ENCODE results near the gene FAM20C. TPM values are rescaled to one million over a fixed set of nuclear protein-coding genes. Genes with fewer than 3 reads are reported as not detected.

The FAM20C gene
- total and polyA plus RNA-seq, 7 donors: 15.6 to 47.6 (median 28.1) TPM

- TF ChIP-seq CTCF (IDR thresholded peaks at IDR 0.05): no peak
- no peaks in the 10 kb centered on the region for H3K9me3 ChIP-seq
- ATAC-seq (no peak), DNase-seq (no peak)
- H3K4me1 ChIP-seq: peaks cover 49% of the 10 kb centered on the region
- 86 to 95% (median 95%) methylated on average over 19 of the region's 19 CpGs for WGBS, 3 donors
- no peaks in the 10 kb centered on the region for H3K27me3 ChIP-seq (ENCODE audit: insufficient read depth in 3 of 3, low read length in 2 of 3)
- no peak overlapping the region for H3K27ac ChIP-seq
- intact Hi-C loops (cut with DNase I): no loop called here
- H3K36me3 ChIP-seq (ENCODE audit: insufficient read depth in 1 of 2, low read depth in 1 of 2): peaks cover 0 to 51% of the 10 kb centered on the region in 2 donors
- peak overlapping the region; percentile 84 for H3K4me3 ChIP-seq
Observed at GRCh38 chr7:195830-196128, 3.4 kb downstream of the FAM20C start.

GRCh38 chr7:196283-196682 is 3.9 kb downstream of the FAM20C start:
- peak overlapping the region; percentile 84 for H3K4me3 ChIP-seq
- peaks cover 0 to 55% of the 10 kb centered on the region in 2 donors for H3K36me3 ChIP-seq (ENCODE audit: insufficient read depth in 1 of 2, low read depth in 1 of 2)
- H3K4me1 ChIP-seq: peaks cover 54% of the 10 kb centered on the region
- no peak for TF ChIP-seq CTCF (IDR thresholded peaks at IDR 0.05)
- no peaks in the 10 kb centered on the region for H3K27me3 ChIP-seq (ENCODE audit: insufficient read depth in 3 of 3, low read length in 2 of 3)
- H3K9me3 ChIP-seq: no peaks in the 10 kb centered on the region
- ATAC-seq (no peak), DNase-seq (no peak)
- intact Hi-C loops (cut with DNase I): no loop called here
- WGBS, 3 donors: 86 to 89% (median 88%) methylated on average over 5 of the region's 5 CpGs
- no peak overlapping the region for H3K27ac ChIP-seq

GRCh38 chr7:196778-197321 is 4.5 kb downstream of the FAM20C start:
- 48 to 68% (median 61%) methylated on average over 12 to 13 of the region's 13 CpGs for WGBS, 3 donors
- no peak overlapping the region for H3K4me3 ChIP-seq
- no peak for DNase-seq

GRCh38 chr7:197413-198335 is 5.3 kb downstream of the FAM20C start:
- Histone ChIP-seq H3K9me3 (no peaks in the 10 kb centered on the region), H3K27ac (no peak overlapping the region), H3K4me3 (no peak overlapping the region), H3K36me3 (ENCODE audit: insufficient read depth in 1 of 2, low read depth in 1 of 2) (peaks cover 0 to 61% of the 10 kb centered on the region in 2 donors), H3K27me3 (ENCODE audit: insufficient read depth in 3 of 3, low read length in 2 of 3) (no peaks in the 10 kb centered on the region), H3K4me1 (peaks cover 55% of the 10 kb centered on the region)
- ATAC-seq: peak in 1 of 4 donors; percentile 14
- 55 to 80% (median 70%) methylated on average over 21 to 22 of the region's 22 CpGs for WGBS, 3 donors
- no peak for DNase-seq
- intact Hi-C loops (cut with DNase I): no loop called here
- no peak for TF ChIP-seq CTCF (IDR thresholded peaks at IDR 0.05)

More at GRCh38 chr7:196778-197321, 4.5 kb downstream of the FAM20C start:
- no peak for ATAC-seq
- H3K27me3 ChIP-seq (ENCODE audit: insufficient read depth in 3 of 3, low read length in 2 of 3): no peaks in the 10 kb centered on the region
- intact Hi-C loops (cut with DNase I): no loop called here
- H3K4me1 ChIP-seq: peaks cover 55% of the 10 kb centered on the region
- TF ChIP-seq CTCF (IDR thresholded peaks at IDR 0.05): no peak
- peaks cover 0 to 60% of the 10 kb centered on the region in 2 donors for H3K36me3 ChIP-seq (ENCODE audit: insufficient read depth in 1 of 2, low read depth in 1 of 2)
- no peaks in the 10 kb centered on the region for H3K9me3 ChIP-seq
- H3K27ac ChIP-seq: no peak overlapping the region

Data from psoas muscle (tissue), 8 donors.